Measurements from ENCODE around the gene BCAR3. TPM values are rescaled to one million over a fixed set of nuclear protein-coding genes. Genes with fewer than 3 reads are reported as not detected.

BCAR3 gene
- total RNA-seq, 2 donors from 2014 or later: 32.7 to 48.7 TPM

GRCh38 chr1:93532780-93533378 is 148.8 kb downstream of the BCAR3 start:
- no peak overlapping the region for H3K27ac ChIP-seq (ENCODE audit: low read depth, low read length)
- 96 to 100% methylated on average over 3 of the region's 3 CpGs for WGBS, 2 experiments (ENCODE audit: insufficient coverage in 1 of 2, insufficient read length in 1 of 2)
- H3K27ac Mint-ChIP-seq: peak overlapping the region; percentile 7
- peaks cover 91% of the 10 kb centered on the region for H3K36me3 ChIP-seq (ENCODE audit: control insufficient read depth, insufficient read depth, low read length)
- H3K4me1 Mint-ChIP-seq: peaks cover 14% of the 10 kb centered on the region
- H3K27me3 ChIP-seq (ENCODE audit: control insufficient read depth, insufficient read depth, low read length, poor library complexity, severe bottlenecking): no peaks in the 10 kb centered on the region
- peaks cover 61% of the 10 kb centered on the region for H3K36me3 Mint-ChIP-seq (ENCODE audit: low read depth)
- no peak overlapping the region for H3K4me3 Mint-ChIP-seq
- no peaks in the 10 kb centered on the region for H3K27me3 Mint-ChIP-seq (ENCODE audit: insufficient read depth)
- no peak for TF ChIP-seq CTCF (conservative IDR thresholded peaks at IDR 0.05)
- H3K4me3 ChIP-seq (ENCODE audit: low read length): no peak overlapping the region
- no peak for DNase-seq
- H3K4me1 ChIP-seq (ENCODE audit: control insufficient read depth, insufficient read depth, low read length): peaks cover 2% of the 10 kb centered on the region
- H3K9me3 ChIP-seq (ENCODE audit: control insufficient read depth, low read length): no peaks in the 10 kb centered on the region
- no peaks in the 10 kb centered on the region for H3K9me3 Mint-ChIP-seq
- H3K9ac ChIP-seq (ENCODE audit: extremely low read depth, low read length, poor library complexity, severe bottlenecking): no peak overlapping the region

- no peaks in the 10 kb centered on the region for H3K9me3 Mint-ChIP-seq
- H3K4me3 Mint-ChIP-seq: no peak overlapping the region
- WGBS, 2 experiments (ENCODE audit: insufficient coverage in 1 of 2, insufficient read length in 1 of 2): 89 to 90% methylated on average over 2 of the region's 2 CpGs
- H3K27ac ChIP-seq (ENCODE audit: low read depth, low read length): no peak overlapping the region
- no peak overlapping the region for H3K27ac Mint-ChIP-seq
- no peak overlapping the region for H3K9ac ChIP-seq (ENCODE audit: extremely low read depth, low read length, poor library complexity, severe bottlenecking)
- H3K27me3 ChIP-seq (ENCODE audit: control insufficient read depth, insufficient read depth, low read length, poor library complexity, severe bottlenecking): no peaks in the 10 kb centered on the region
- H3K27me3 Mint-ChIP-seq (ENCODE audit: insufficient read depth): no peaks in the 10 kb centered on the region
- no peak overlapping the region for H3K4me3 ChIP-seq (ENCODE audit: low read length)
- peaks cover 23% of the 10 kb centered on the region for H3K4me1 Mint-ChIP-seq
- peaks cover 2% of the 10 kb centered on the region for H3K4me1 ChIP-seq (ENCODE audit: control insufficient read depth, insufficient read depth, low read length)
- peaks cover 92% of the 10 kb centered on the region for H3K36me3 ChIP-seq (ENCODE audit: control insufficient read depth, insufficient read depth, low read length)
- TF ChIP-seq CTCF (conservative IDR thresholded peaks at IDR 0.05): no peak
- no peak for DNase-seq
- no peaks in the 10 kb centered on the region for H3K9me3 ChIP-seq (ENCODE audit: control insufficient read depth, low read length)
- peaks cover 61% of the 10 kb centered on the region for H3K36me3 Mint-ChIP-seq (ENCODE audit: low read depth)
Measured at GRCh38 chr1:93531193-93531592, 150.4 kb downstream of the BCAR3 start.

GRCh38 chr1:93528412-93528811 is 153.2 kb downstream of the BCAR3 start:
- peaks cover 55% of the 10 kb centered on the region for H3K36me3 Mint-ChIP-seq (ENCODE audit: low read depth)
- no peak overlapping the region for H3K4me3 Mint-ChIP-seq
- Histone ChIP-seq H3K4me3 (ENCODE audit: low read length) (no peak overlapping the region), H3K4me1 (ENCODE audit: control insufficient read depth, insufficient read depth, low read length) (peaks cover 2% of the 10 kb centered on the region), H3K36me3 (ENCODE audit: control insufficient read depth, insufficient read depth, low read length) (peaks cover 84% of the 10 kb centered on the region), H3K9me3 (ENCODE audit: control insufficient read depth, low read length) (no peaks in the 10 kb centered on the region), H3K27me3 (ENCODE audit: control insufficient read depth, insufficient read depth, low read length, poor library complexity, severe bottlenecking) (no peaks in the 10 kb centered on the region), H3K9ac (ENCODE audit: extremely low read depth, low read length, poor library complexity, severe bottlenecking) (no peak overlapping the region), H3K27ac (ENCODE audit: low read depth, low read length) (no peak overlapping the region)
- peak overlapping the region; percentile 8 for H3K27ac Mint-ChIP-seq
- H3K4me1 Mint-ChIP-seq: peaks cover 28% of the 10 kb centered on the region
- no peak for TF ChIP-seq CTCF (conservative IDR thresholded peaks at IDR 0.05)
- H3K9me3 Mint-ChIP-seq: no peaks in the 10 kb centered on the region
- H3K27me3 Mint-ChIP-seq (ENCODE audit: insufficient read depth): no peaks in the 10 kb centered on the region
- WGBS, 2 experiments (ENCODE audit: insufficient coverage in 1 of 2, insufficient read length in 1 of 2): 91 to 100% methylated on average over 1 of the region's 1 CpG
- no peak for DNase-seq
